HG02885 (cell line): ENCODE measurements around the gene ZNF555.
A peak's percentile ranks its signal among the peaks of the same experiment; 100 is the strongest.
"Not testable (repeated sequence)": the region's sequence is repeated elsewhere in the genome, so short reads cannot be mapped to it uniquely, and the experiment has no call there.

ENCODE experiments used
- ATAC-seq: cut with Tn5 transposase; IDR thresholded peaks from one replicate; pipeline ENCODE4 v1.9.1; 2021; ENCODE audit warnings: mild to moderate bottlenecking; ENCODE audit not compliant: unreplicated experiment, poor library complexity

Gene ZNF555

GRCh38 chr19:2806736-2807378 is 34.4 kb upstream of the ZNF555 start:
- no peak for ATAC-seq

- no peak for ATAC-seq
Measured at GRCh38 chr19:2807379-2808128, 33.7 kb upstream of the ZNF555 start.

GRCh38 chr19:2808129-2808941 is 32.9 kb upstream of the ZNF555 start:
- ATAC-seq, result no peak

GRCh38 chr19:2809387-2810140 is 31.7 kb upstream of the ZNF555 start:
- no peak for ATAC-seq

DNA sequence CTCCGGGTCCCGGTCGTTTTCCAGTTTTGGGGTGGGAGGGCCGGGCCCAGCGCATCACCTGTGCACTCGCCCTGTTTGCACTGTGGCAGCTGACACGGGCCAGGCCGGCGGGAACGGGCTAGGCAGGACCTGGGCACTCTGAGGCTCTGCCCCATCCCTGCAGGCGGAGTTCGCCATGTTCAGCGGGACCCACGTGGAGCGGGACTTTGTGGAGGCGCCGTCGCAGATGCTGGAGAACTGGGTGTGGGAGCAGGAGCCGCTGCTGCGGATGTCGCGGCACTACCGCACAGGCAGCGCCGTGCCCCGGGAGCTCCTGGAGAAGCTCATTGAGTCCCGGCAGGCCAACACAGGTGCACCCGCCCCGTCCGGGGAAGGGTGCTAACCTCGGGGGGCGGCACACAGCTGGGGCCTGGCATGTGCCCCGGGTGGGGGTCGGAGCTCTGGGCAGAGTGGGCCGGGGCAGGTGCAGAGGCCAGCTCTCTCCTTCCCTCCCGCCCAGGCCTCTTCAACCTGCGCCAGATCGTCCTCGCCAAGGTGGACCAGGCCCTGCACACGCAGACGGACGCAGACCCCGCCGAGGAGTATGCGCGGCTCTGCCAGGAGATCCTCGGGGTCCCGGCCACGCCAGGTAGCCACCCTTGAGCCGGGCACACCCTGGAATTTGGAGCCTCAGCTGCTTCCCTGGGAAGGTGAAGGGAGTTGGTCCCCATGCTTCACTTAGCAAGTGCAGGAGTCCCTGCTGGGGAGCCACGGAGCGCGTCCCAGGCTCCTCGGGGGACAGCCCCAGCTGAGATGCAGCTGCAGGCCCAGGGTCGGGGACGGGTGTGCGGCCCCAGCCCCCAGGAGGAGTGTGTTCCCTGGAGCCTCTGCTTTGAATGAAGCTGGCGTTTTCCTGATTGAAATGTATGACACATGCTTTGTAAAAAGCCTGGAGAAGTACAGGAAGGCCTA is 30.9 kb upstream of the ZNF555 start:
- no peak for ATAC-seq

DNA sequence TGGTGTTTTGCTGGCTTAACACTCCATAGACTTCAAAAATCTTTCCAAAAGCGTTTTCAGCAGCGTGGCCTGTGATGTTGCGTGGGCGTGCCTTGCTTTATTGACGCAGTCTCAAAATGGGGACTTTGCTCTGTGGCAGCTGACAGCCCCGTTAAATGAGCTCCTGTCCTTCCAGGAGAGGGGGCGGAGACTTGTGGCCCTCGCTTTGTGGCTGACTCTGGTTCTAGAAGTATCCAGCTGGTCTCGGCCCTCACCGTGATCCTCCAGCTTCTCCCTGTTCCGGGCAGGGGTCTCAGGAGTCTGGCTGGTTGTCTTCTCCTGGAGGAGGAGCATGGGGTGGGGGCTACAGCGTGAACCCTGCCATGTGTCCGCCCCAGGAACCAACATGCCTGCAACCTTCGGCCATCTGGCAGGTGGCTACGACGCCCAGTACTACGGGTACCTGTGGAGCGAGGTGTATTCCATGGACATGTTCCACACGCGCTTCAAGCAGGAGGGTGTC is 30.0 kb upstream of the ZNF555 start:
- no peak for ATAC-seq

DNA sequence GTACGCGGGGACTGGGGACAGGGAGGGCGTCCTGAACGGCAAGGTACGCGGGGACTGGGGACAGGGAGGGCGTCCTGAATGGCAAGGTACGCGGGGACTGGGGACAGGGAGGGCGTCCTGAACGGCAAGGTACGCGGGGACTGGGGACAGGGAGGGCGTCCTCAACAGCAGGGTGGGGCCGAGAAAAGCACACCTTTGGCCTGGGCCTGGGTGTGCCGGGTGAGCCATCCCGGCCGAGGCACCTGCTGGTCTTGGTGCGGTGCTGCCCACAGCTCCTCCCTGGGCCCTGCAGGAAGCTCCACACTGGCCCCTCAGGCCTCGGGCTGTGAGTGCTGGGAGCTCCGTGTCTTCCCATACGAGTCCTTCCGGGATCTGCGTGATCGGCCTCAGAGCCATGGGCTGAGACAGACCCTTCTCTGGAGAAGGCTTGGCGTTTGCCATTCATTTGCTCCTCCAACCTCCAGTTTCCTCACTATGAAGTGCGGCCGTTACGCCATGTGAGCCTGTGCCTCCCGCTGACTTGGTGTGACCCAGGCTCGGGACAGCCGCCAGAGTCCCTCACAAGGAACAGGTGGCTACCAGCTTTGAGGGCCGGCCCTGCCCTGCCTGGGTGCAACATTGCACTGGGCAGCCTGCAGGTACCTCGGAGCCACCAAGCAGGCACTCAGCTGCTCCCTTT is 29.4 kb upstream of the ZNF555 start:
- no peak for ATAC-seq

DNA sequence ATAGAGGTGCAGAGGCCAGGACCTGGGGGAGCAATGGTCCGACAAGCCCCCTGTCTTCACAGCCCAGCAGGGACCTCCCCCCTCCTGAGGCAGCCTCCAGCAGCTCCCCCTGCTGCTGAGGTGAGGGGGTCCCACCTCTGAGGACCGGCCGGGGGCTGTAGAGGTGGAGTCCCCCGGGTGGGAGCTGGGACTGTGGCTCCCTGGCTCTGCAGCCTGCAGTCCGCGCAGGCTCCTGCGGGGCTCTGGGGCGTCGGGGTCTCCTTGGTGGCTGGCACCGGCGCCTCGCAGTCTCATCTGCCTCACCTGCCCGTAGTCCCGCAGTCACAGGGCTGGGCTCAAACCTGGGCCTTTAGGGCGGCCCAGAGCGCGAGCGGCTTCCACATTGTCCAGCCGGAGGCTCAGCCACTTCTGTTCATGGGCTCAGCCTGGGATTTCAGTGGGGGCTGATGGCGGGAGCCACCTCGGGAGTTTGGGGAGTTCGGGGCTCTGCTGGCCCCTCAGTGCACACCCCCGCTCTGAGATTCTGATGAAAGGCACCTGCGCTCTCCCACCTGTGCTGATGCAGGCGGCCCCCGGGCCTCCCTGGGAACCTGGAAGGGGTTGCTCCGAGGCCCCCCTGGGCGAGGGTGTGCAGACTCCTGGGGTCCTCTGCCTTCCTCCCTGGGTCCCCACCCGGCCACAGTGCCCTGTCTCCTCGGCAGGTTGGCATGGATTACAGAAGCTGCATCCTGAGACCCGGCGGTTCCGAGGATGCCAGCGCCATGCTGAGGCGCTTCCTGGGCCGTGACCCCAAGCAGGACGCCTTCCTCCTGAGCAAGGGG is 28.7 kb upstream of the ZNF555 start:
- ATAC-seq, result no peak

DNA sequence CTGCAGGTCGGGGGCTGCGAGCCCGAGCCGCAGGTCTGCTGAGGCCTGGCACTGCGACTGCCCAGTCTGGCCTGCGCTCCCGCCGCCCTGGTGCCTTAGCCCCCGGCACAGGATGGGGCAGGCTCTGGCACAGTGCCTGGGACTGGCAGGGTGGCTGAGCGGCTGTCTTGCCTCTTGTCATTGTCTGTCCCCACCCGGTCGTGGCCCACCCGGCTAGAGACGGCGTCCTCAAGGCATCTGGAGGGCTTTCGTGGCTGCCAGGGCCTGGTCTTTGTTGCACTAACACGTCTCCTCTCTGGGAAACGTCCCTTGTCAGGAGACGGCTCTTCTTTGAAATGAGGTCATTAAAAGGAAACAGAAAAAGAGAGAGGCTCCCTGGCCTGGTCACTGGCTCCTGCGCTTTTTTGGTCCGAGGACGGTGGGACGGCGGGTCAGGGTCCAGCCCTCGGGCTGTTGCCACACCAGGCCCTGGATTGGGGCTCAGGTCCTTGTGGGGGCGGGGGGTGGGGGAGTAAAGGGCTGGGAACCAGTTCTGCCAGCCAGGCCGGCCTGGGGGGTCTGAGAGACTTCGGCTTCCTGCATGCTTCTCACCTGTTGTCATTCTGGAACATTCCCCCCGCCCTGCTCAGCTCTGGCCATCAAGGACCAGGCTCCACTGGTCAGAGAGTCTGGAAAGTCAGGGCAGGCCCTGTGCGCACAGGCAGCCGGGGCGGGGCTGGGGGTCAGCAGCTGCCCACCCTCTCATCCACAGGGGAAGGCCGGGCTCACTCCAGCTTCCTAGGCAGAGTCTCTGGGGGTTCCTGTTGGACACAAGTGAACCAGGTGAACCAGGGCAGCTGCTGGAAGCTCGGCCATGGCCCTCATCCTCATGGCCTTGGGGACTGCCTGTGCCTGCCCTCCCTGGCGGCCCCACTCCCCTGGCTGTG is 27.8 kb upstream of the ZNF555 start:
- ATAC-seq, result no peak

DNA sequence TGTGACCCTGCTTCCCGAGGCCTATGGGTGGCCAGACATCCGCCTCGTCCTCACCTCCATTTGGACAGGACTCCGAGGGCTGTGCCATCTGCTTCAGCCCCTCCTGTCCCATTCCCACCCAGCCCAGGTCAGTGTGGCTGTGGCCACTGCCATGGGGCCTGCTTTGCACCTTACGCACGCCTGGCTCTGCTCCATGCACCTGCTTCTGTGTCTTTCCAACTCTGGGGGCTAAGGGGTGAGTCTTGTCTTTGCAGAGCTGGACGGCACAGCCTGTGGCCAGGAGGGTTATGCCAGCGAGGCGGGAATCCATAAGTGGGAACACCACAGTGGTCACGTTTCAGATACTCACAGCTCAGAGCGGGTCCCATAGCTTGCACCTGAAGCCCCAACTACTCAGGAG is 26.8 kb upstream of the ZNF555 start:
- no peak for ATAC-seq

DNA sequence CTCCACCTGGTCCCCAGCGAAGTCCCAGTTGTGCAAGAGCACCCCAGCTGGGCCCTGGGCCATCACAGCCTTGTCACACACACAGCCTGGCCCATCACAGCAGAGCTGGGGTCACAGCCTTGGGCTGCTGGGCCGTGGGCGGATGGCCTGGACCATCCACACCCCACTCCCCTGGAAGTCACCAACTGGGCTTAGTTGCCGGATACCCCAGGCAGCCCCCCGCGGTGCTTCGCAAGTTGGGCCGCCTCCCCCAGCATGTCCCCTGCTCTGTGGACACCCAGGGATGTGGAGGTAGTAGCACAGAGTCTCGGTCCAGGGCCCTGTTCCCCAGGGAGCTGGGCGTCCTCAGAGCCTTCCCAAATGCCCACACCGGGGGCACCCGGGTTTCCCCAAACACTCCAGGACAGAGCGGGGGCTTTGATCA is 26.1 kb upstream of the ZNF555 start:
- no peak for ATAC-seq

DNA sequence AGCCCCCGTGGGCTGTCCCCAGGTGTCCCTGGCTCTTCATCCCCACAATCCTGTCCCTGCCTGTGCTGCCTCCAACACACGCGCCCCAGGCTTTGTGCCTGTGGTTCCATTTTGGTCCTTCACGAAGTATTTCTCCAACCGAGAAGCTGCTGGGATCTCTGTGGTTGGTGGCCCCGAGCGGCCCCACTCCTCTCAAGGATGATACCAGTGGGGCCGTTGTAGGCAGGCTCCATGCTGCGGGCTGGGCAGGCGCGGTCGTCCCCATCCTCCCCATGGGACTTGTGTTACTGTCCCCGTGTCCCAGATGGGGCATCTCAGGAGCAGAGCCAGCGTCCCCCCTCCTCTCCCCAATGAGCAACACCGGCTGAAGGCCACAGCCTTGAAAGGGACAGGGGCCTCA is 25.4 kb upstream of the ZNF555 start:
- no peak for ATAC-seq

GRCh38 chr19:2816641-2817040 is 24.6 kb upstream of the ZNF555 start:
- ATAC-seq, result no peak

DNA sequence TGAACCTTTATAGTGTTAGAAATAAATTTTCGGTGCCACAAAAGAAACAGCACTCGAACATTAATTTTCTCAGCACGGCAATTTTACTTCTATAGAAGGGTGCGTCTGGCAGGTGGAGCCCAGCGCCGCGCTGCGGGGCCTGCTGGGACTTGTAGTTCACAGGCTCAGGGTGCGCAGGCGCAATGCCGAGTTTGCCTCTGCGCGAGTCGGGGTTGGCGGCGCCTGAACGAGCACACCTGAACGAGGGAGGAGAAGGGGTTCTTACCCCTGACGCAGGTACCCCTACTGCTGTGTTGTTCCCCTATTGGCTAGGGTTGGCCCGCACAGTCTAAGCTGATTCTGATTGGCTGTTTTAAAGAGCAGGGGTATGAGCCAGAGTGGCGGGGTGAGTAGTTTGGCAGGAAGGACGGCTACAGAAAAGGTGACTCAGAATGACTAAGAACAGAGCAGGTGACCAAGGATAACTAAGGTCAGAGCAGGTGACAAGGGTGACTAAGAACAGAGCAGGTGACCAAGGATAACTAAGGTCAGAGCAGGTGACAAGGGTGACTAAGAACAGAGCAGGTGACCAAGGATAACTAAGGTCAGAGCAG is 23.9 kb upstream of the ZNF555 start:
- not testable (repeated sequence) for ATAC-seq

GRCh38 chr19:2819540-2820111 is 21.6 kb upstream of the ZNF555 start, which contains the start of gene ZNF554:
Gene ZNF554 (plus strand): TSS chr19:2819868. CDS start chr19:2820072, 204 bp downstream.
- peak; percentile 95 for ATAC-seq

DNA sequence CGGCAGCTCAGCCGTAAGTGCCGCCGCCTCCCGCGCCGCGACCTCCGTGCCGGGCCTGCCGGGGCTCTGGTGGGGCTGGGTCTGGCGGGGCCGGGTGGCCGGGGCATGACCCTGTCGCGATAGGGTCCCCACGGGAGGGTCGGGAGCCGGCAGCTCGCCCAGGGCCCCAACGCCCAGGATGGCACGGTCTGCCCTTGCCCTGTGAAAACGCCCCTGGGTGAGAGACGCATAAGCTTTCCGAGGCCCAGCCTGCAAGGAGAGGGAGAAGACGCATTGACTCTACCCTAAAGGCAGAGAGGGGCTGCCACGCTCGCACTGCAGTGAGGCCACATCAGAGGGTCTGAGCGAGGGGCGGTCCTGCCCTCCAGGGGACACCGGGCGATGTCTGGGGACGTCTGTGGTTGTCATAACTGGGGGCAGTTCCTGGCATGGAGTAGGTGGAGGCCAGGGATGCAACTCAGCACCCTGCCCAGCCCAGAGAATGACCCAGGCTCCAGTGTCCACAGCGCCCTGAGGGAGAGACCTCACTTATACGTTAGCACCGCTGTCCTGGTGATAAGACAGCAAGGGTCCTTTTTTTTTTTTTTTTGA is 21.1 kb upstream of the ZNF555 start:
- ATAC-seq, result peak; percentile 10
